Uterus (tissue), 4 donors: ENCODE data around the gene OGA. TPM values are rescaled to one million over a fixed set of nuclear protein-coding genes. Genes with fewer than 3 reads are reported as not detected.

Experiments used
- DNase-seq, 2 donors: peaks; one replicate each; pipeline ENCODE4 v3.0.0-alpha.2; 2019 to 2020
- H3K27ac ChIP-seq, 2 donors: fragments of 200-600 bp; sonication (generic); 1 replicate in 1 of 2; 2 replicates in 1 of 2; pipeline ENCODE4 v1.5.1; 2016 to 2018
- H3K27me3 ChIP-seq, 2 donors: fragments of 200-600 bp; sonication (generic); one replicate each; pipeline ENCODE4 v1.5.1; 2018 to 2019; ENCODE audit warnings: control low read depth in 1 of 2
- H3K36me3 ChIP-seq, 2 donors: fragments of 200-600 bp; sonication (generic); one replicate each; pipeline ENCODE4 v1.5.1; 2019; ENCODE audit warnings: control low read depth in 1 of 2
- H3K4me1 ChIP-seq, 2 donors: fragments of 200-600 bp; sonication (generic); one replicate each; pipeline ENCODE4 v1.5.1; 2018 to 2019; ENCODE audit warnings: control low read depth in 1 of 2
- H3K4me3 ChIP-seq, 2 donors: fragments of 200-600 bp; sonication (generic); 1 replicate in 1 of 2; 2 replicates in 1 of 2; pipeline ENCODE4 v1.5.1; 2018 to 2019; ENCODE audit warnings: mild to moderate bottlenecking in 1 of 2
- H3K9me3 ChIP-seq, 2 donors: fragments of 200-600 bp; sonication (generic); one replicate each; pipeline ENCODE4 v1.5.1; 2019; ENCODE audit warnings: control low read depth in 1 of 2
- POLR2A ChIP-seq, 2 donors: fragments of 450-650 bp; IDR thresholded peaks; one replicate each; pipeline ENCODE4 v1.6.1; 2016; ENCODE audit warnings: antibody characterized with exemption in 2 of 2, mild to moderate bottlenecking in 1 of 2, moderate library complexity in 1 of 2
- intact Hi-C: fragments of 100-400 bp; cut with DNase I; formaldehyde crosslinking; loops from one replicate; pipeline ENCODE4 v1.15.1; 2023; ENCODE audit warnings: low total_unique reads
- total RNA-seq, 4 donors: library from RNA; depleted of rRNA in 3 of 4; stranded (reverse); fragments of >200 nt in 3 of 4; gene quantifications; one replicate each; pipeline versions ENCODE4 v1.1.0 to v1.2.4, GENCODE V29; 2014 to 2023
- TF ChIP-seq, protein P1 (sequence below), 4 experiments: fragments of 200-600 bp in 2 of 4; fragments of 450-650 bp in 2 of 4; sonication (generic) in 2 of 4; IDR thresholded peaks; one replicate each; pipeline ENCODE4 v1.5.1; 2016 to 2019; ENCODE audit warnings: antibody characterized with exemption in 4 of 4, mild to moderate bottlenecking in 2 of 4, moderate library complexity in 1 of 4
- donor health status: DM: yes; HTN: yes; CAD: no.

Gene OGA
- total RNA-seq, 4 donors from 2014 or later: 63.5 to 181 (median 156) TPM

DNA sequence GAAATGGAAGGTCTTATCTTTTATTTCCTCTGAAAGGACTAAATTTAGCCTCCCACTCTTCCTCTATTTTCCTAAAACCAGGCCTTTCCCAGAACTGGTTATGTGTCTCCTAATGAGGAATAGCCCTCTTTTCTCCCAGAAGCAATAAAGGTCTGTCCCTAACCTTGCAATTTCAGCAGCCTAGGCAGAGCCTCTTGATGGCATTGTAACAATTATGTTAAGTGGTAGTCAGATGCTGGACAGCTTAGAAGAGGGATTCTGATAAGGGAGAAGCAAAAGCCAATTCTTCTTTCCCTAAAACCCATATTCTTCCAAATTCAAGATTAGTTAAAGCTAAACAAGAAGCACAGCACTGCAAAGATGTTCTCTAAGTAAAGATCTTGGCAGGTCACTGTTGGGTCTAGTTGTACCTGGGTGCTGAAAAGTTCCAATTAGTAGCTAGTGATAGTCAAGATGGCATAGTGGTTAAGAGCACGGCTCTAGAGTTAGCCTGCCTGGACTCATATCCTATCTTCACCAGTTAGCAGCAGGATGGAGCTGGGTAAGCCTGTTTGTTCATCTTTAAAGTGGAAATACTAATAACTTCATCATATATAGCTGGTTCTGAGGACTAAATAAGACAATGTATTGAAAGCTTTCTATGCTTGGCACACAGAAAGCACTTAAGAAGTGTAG is 39.7 kb upstream of the OGA start:
- no peak for DNase-seq
- TF ChIP-seq, protein P1, sequence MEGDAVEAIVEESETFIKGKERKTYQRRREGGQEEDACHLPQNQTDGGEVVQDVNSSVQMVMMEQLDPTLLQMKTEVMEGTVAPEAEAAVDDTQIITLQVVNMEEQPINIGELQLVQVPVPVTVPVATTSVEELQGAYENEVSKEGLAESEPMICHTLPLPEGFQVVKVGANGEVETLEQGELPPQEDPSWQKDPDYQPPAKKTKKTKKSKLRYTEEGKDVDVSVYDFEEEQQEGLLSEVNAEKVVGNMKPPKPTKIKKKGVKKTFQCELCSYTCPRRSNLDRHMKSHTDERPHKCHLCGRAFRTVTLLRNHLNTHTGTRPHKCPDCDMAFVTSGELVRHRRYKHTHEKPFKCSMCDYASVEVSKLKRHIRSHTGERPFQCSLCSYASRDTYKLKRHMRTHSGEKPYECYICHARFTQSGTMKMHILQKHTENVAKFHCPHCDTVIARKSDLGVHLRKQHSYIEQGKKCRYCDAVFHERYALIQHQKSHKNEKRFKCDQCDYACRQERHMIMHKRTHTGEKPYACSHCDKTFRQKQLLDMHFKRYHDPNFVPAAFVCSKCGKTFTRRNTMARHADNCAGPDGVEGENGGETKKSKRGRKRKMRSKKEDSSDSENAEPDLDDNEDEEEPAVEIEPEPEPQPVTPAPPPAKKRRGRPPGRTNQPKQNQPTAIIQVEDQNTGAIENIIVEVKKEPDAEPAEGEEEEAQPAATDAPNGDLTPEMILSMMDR (IDR thresholded peaks at IDR 0.05): no peak
- no peak for TF ChIP-seq POLR2A (IDR thresholded peaks at IDR 0.05)
- Histone ChIP-seq H3K4me3 (no peak overlapping the region), H3K9me3 (peaks cover 0 to 3% of the 10 kb centered on the region in 2 donors), H3K27me3 (no peaks in the 10 kb centered on the region), H3K27ac (no peak overlapping the region), H3K4me1 (no peaks in the 10 kb centered on the region), H3K36me3 (no peaks in the 10 kb centered on the region)
- intact Hi-C loops: no loop called here

DNA sequence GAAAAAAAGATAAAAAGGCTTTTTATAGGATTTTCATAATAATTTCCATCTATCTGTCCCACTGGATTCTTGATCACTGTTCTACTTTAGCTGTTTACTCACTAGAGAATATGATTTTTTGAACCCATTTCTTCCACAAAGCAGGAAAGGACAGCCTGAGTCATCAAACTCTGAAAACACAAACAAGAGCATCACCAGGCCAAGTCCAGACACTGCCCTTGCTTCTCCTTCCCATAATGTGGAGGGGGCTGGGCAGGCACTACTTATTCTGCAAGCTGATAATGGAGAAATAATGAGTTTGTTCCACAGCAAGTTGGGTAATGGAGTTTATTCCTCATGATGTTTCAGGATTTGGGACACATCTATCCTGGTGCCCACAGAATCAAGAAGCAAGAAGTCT is 38.4 kb upstream of the OGA start:
- TF ChIP-seq POLR2A (IDR thresholded peaks at IDR 0.05): no peak
- TF ChIP-seq, protein P1 (IDR thresholded peaks at IDR 0.05): no peak
- intact Hi-C loops: no loop called here
- no peak overlapping the region for H3K4me3 ChIP-seq

GRCh38 chr10:101851411-101852116 is 33.3 kb upstream of the OGA start:
- Histone ChIP-seq H3K4me3 (no peak overlapping the region), H3K36me3 (no peaks in the 10 kb centered on the region), H3K27me3 (no peaks in the 10 kb centered on the region), H3K27ac (no peak overlapping the region), H3K4me1 (no peaks in the 10 kb centered on the region), H3K9me3 (no peaks in the 10 kb centered on the region)
- intact Hi-C loops: no loop called here
- TF ChIP-seq, protein P1 (IDR thresholded peaks at IDR 0.05): no peak
- TF ChIP-seq POLR2A (IDR thresholded peaks at IDR 0.05): no peak
- DNase-seq: no peak

More for the DNA sequence above, 38.4 kb upstream of the OGA start:
- Histone ChIP-seq H3K36me3 (no peaks in the 10 kb centered on the region), H3K27ac (no peak overlapping the region), H3K4me1 (no peaks in the 10 kb centered on the region), H3K9me3 (peaks cover 0 to 3% of the 10 kb centered on the region in 2 donors), H3K27me3 (no peaks in the 10 kb centered on the region)
- DNase-seq: no peak

- no peak for TF ChIP-seq POLR2A (IDR thresholded peaks at IDR 0.05)
- TF ChIP-seq, protein P1 (IDR thresholded peaks at IDR 0.05): no peak
- Histone ChIP-seq H3K4me1 (no peaks in the 10 kb centered on the region), H3K27me3 (no peaks in the 10 kb centered on the region), H3K27ac (no peak overlapping the region), H3K4me3 (no peak overlapping the region), H3K9me3 (no peaks in the 10 kb centered on the region), H3K36me3 (no peaks in the 10 kb centered on the region)
- DNase-seq: no peak
- intact Hi-C loops: no loop called here
Measured at GRCh38 chr10:101850749-101851148, 32.5 kb upstream of the OGA start.

DNA sequence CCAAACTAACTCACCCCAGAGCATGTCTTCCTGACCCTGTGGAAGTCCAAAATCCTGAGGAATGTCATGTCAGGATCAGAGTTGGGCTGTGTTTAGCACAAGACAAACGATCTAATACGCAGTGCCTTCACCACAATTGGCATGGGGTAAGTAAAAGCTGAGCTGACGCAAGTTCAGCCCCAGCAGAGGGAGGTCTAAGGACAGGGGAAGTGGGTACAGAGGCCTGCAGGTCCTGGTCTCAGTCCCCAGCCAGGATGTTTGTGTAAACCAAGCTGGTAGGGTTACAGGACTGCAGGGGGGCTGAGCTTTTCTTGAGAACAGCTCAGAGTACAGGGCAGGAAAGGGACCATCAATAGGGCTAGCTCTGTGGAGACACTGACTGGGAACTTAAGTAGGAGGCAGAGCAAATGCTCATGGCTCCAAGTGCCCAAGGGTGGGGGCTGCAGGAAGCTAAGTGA is 30.7 kb upstream of the OGA start:
- Histone ChIP-seq H3K36me3 (no peaks in the 10 kb centered on the region), H3K9me3 (no peaks in the 10 kb centered on the region), H3K4me1 (no peaks in the 10 kb centered on the region), H3K27ac (no peak overlapping the region), H3K27me3 (no peaks in the 10 kb centered on the region), H3K4me3 (no peak overlapping the region)
- DNase-seq: no peak
- TF ChIP-seq, protein P1 (IDR thresholded peaks at IDR 0.05): no peak
- TF ChIP-seq POLR2A (IDR thresholded peaks at IDR 0.05): no peak
- intact Hi-C loops: no loop called here
